Thyroid gland (tissue), 4 donors: Measurements from ENCODE around the gene AGAP5.
"Not testable (repeated sequence)": the region's sequence is repeated elsewhere in the genome, so short reads cannot be mapped to it uniquely, and the experiment has no call there.

Experiments
- CTCF ChIP-seq, 6 experiments: fragments of 200-600 bp in 3 of 6; fragments of 450-650 bp in 3 of 6; sonication (generic) in 3 of 6; IDR thresholded peaks; one replicate each; pipeline ENCODE4 v1.5.1; 2016 to 2019; ENCODE audit warnings: antibody characterized with exemption in 6 of 6, mild to moderate bottlenecking in 2 of 6, inconsistent platforms in 1 of 6, moderate library complexity in 1 of 6
- POLR2A ChIP-seq, 2 donors: fragments of 450-650 bp; IDR thresholded peaks; one replicate each; pipeline ENCODE4 v1.6.1; 2017; ENCODE audit warnings: antibody characterized with exemption in 2 of 2, mild to moderate bottlenecking in 2 of 2, moderate library complexity in 1 of 2

DNA sequence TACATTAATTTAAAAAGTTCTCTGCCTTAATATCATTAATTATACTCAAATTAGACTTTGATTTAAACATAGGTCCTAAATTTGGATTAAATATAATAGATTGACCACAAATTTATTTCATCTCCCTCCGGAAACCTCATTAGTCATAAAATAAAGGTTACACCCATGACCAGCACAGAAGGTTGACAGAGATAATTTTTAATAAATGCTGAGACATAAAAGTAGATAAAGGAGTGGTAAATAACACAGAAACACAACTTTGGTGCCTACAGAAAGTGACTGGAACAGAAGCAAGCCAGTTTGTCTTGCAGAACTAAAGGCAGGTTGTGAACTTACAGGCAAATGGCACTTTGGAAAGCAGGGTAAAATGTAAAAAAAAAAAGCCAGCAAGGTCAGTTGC lies 10.3 kb downstream of the AGAP5 start:
- TF ChIP-seq POLR2A, CTCF (IDR thresholded peaks at IDR 0.05): not testable (repeated sequence)
